ENCODE measurements around the gene KLRD1. TPM values are rescaled to one million over a fixed set of nuclear protein-coding genes. Genes with fewer than 3 reads are reported as not detected.

KLRD1 gene
- total RNA-seq, 1 donor from 2014 or later, result 0.52 TPM

Other genes starting within 250 kb of the KLRD1 start
- 1.0 TPM for gene CLEC1A, start 208.9 kb upstream of the KLRD1 start, total RNA-seq
- gene CLEC7A, start 177.7 kb upstream of the KLRD1 start, total RNA-seq, result 2.1 TPM
- gene OLR1, start 135.7 kb upstream of the KLRD1 start, total RNA-seq, result not detected
- gene TMEM52B, start 128.8 kb upstream of the KLRD1 start, total RNA-seq, result under 0.01 TPM
- 23.0 TPM for gene GABARAPL1, start 95.0 kb upstream of the KLRD1 start, total RNA-seq
- 0.52 TPM for gene KLRK1, start 82.2 kb downstream of the KLRD1 start, total RNA-seq
- gene KLRC4, start 101.9 kb downstream of the KLRD1 start, total RNA-seq, result not detected
- gene KLRC3, start 112.7 kb downstream of the KLRD1 start, total RNA-seq, result not detected
- gene KLRC2, start 128.1 kb downstream of the KLRD1 start, total RNA-seq, result 1.0 TPM
- 1.0 TPM for gene KLRC1, start 145.5 kb downstream of the KLRD1 start, total RNA-seq
- 1.0 TPM for gene EIF2S3B, start 198.0 kb downstream of the KLRD1 start, total RNA-seq